Mesenteric fat pad (tissue), 1 donor: ENCODE results near the gene SLC6A16. TPM values are rescaled to one million over a fixed set of nuclear protein-coding genes. Genes with fewer than 3 reads are reported as not detected.
"Not testable (repeated sequence)": the region's sequence is repeated elsewhere in the genome, so short reads cannot be mapped to it uniquely, and the experiment has no call there.

ENCODE experiments used
- DNase-seq: peaks from one replicate; pipeline ENCODE4 v3.0.0-alpha.2; 2020; ENCODE audit warnings: low spot score
- microRNA-seq: library from miRNA; unstranded; fragments of <30 nt; microRNA quantifications from one replicate; pipeline ENCODE4 v1.2.0, GENCODE V29; 2020; ENCODE audit warnings: borderline number of aligned reads
- total RNA-seq: library from RNA; stranded (reverse); fragmentation: NEBNext Ultra II Directional; extraction: Animal tissue kit (Norgen Biotek cat#: 25700); gene quantifications from one replicate; pipeline ENCODE4 v1.2.1, GENCODE V29; 2021
- donor health status: DM: yes; HTN: yes; CAD: no.

Gene SLC6A16
- total RNA-seq, 1 donor from 2014 or later: 3.1 TPM

GRCh38 chr19:49287141-49287770, 37.7 kb downstream of the SLC6A16 start:
- DNase-seq: no peak

GRCh38 chr19:49282184-49282583, 42.8 kb downstream of the SLC6A16 start:
- no peak for DNase-seq

GRCh38 chr19:49272204-49272603, 52.8 kb downstream of the SLC6A16 start:
- no peak for DNase-seq

GRCh38 chr19:49271080-49271753, 53.8 kb downstream of the SLC6A16 start:
- DNase-seq: no peak

GRCh38 chr19:49266409-49266808, 58.6 kb downstream of the SLC6A16 start:
- not testable (repeated sequence) for DNase-seq

GRCh38 chr19:49264258-49264657, 60.7 kb downstream of the SLC6A16 start:
- DNase-seq: no peak

- no peak for DNase-seq
Observed at GRCh38 chr19:49261602-49262001, 63.4 kb downstream of the SLC6A16 start.

- no peak for DNase-seq
Observed at GRCh38 chr19:49256691-49257090, 68.3 kb downstream of the SLC6A16 start.

- peak; percentile 69 for DNase-seq
Observed at GRCh38 chr19:49255674-49256073, 69.3 kb downstream of the SLC6A16 start.

- DNase-seq: no peak
Observed at GRCh38 chr19:49249933-49250332, 75.1 kb downstream of the SLC6A16 start.

- no peak for DNase-seq
Observed at GRCh38 chr19:49247676-49248075, 77.3 kb downstream of the SLC6A16 start.

- DNase-seq: peak; percentile 80
Observed at GRCh38 chr19:49244256-49244655, 80.7 kb downstream of the SLC6A16 start.

GRCh38 chr19:49243726-49244125, 81.3 kb downstream of the SLC6A16 start:
- DNase-seq: peak; percentile 71

- peak; percentile 43 for DNase-seq
Observed at GRCh38 chr19:49243129-49243528, 81.9 kb downstream of the SLC6A16 start.

- DNase-seq: no peak
Observed at GRCh38 chr19:49241769-49242168, 83.2 kb downstream of the SLC6A16 start.

Small RNAs within 50 kb of the gene (microRNA-seq; reads per million reads assigned to microRNA genes)
- not detected for gene MIR4324

Other genes starting within 250 kb of the SLC6A16 start
- gene SNRNP70, start 239.7 kb downstream of the SLC6A16 start, total RNA-seq: 148 TPM
- 4.2 TPM for gene LIN7B, start 210.8 kb downstream of the SLC6A16 start, total RNA-seq
- not detected for gene C19orf73, start 206.0 kb downstream of the SLC6A16 start, total RNA-seq
- 3.1 TPM for gene PPFIA3, start 205.6 kb downstream of the SLC6A16 start, total RNA-seq
- 1.3 TPM for gene HRC, start 169.8 kb downstream of the SLC6A16 start, total RNA-seq
- 17.0 TPM for gene TRPM4, start 167.4 kb downstream of the SLC6A16 start, total RNA-seq
- 32.1 TPM for gene CD37, start 10.2 kb upstream of the SLC6A16 start, total RNA-seq
- gene TEAD2, start 37.2 kb upstream of the SLC6A16 start, total RNA-seq: 48.3 TPM
- gene DKKL1, start 38.7 kb upstream of the SLC6A16 start, total RNA-seq: not detected
- not detected for gene KASH5, start 63.1 kb upstream of the SLC6A16 start, total RNA-seq
- gene PTH2, start 98.2 kb upstream of the SLC6A16 start, total RNA-seq: not detected
- not detected for gene GFY, start 100.2 kb upstream of the SLC6A16 start, total RNA-seq
- gene SLC17A7, start 116.3 kb upstream of the SLC6A16 start, total RNA-seq: 2.3 TPM
- 50.2 TPM for gene PIH1D1, start 126.6 kb upstream of the SLC6A16 start, total RNA-seq
- gene ALDH16A1, start 128.0 kb upstream of the SLC6A16 start, total RNA-seq: 32.1 TPM
- 6.2 TPM for gene FLT3LG, start 149.0 kb upstream of the SLC6A16 start, total RNA-seq
- gene RPL13A, start 162.4 kb upstream of the SLC6A16 start, total RNA-seq: 2,027 TPM
- gene RPS11, start 171.2 kb upstream of the SLC6A16 start, total RNA-seq: 1,458 TPM
- 476 TPM for gene FCGRT, start 187.5 kb upstream of the SLC6A16 start, total RNA-seq
- 76.2 TPM for gene RCN3, start 202.8 kb upstream of the SLC6A16 start, total RNA-seq